Liver (tissue), 9 donors: Measurements from ENCODE around the gene IRF3. TPM values are rescaled to one million over a fixed set of nuclear protein-coding genes. Genes with fewer than 3 reads are reported as not detected.
A peak's percentile ranks its signal among the peaks of the same experiment; 100 is the strongest.

ENCODE experiments used
- DNase-seq: peaks from one replicate; pipeline ENCODE4 v3.0.0-alpha.2; 2017; ENCODE audit warnings: low spot score
- H3K27ac ChIP-seq, 2 donors: one replicate each; pipeline ENCODE4 v1.7.0; 2013; ENCODE audit warnings: inconsistent platforms in 2 of 2, low read length in 2 of 2, control low read depth in 1 of 2, low read depth in 1 of 2, mild to moderate bottlenecking in 1 of 2
- H3K27me3 ChIP-seq, 4 donors: one replicate each; pipeline versions ENCODE4 v1.6.1 to v1.7.0; 2013; ENCODE audit warnings: low read length in 3 of 4, inconsistent platforms in 1 of 4, mild to moderate bottlenecking in 1 of 4, moderate library complexity in 1 of 4; ENCODE audit not compliant: control insufficient read depth in 4 of 4, insufficient read depth in 4 of 4
- H3K36me3 ChIP-seq, 4 donors: one replicate each; pipeline versions ENCODE4 v1.6.1 to v1.7.0; 2013; ENCODE audit warnings: low read length in 3 of 4, mild to moderate bottlenecking in 3 of 4, low read depth in 1 of 4, moderate library complexity in 1 of 4; ENCODE audit not compliant: control insufficient read depth in 4 of 4, insufficient read depth in 3 of 4
- H3K4me1 ChIP-seq, 4 donors: one replicate each; pipeline versions ENCODE4 v1.6.1 to v1.7.0; 2013; ENCODE audit warnings: low read length in 3 of 4, mild to moderate bottlenecking in 3 of 4, moderate library complexity in 1 of 4; ENCODE audit not compliant: control insufficient read depth in 4 of 4, insufficient read depth in 4 of 4
- H3K4me3 ChIP-seq, 3 donors: one replicate each; pipeline versions ENCODE4 v1.6.1 to v1.7.0; 2013; ENCODE audit warnings: low read length in 3 of 3, control low read depth in 1 of 3, low read depth in 1 of 3, mild to moderate bottlenecking in 1 of 3
- H3K9ac ChIP-seq, 2 donors: one replicate each; pipeline ENCODE4 v1.7.0; 2013; ENCODE audit warnings: low read length in 2 of 2, mild to moderate bottlenecking in 2 of 2, moderate library complexity in 2 of 2, control low read depth in 1 of 2, low read depth in 1 of 2
- H3K9me3 ChIP-seq, 4 donors: one replicate each; pipeline versions ENCODE4 v1.6.1 to v1.7.0; 2013; ENCODE audit warnings: low read length in 3 of 4; ENCODE audit not compliant: control insufficient read depth in 4 of 4
- CTCF ChIP-seq: fragments of 150-350 bp; IDR thresholded peaks from 2 replicates; pipeline ENCODE4 v1.5.1; 2017; ENCODE audit warnings: improper control_type of control experiment, low read depth, low read length; ENCODE audit not compliant: missing input control
- FOXA2 ChIP-seq: IDR thresholded peaks from 2 replicates; pipeline ENCODE4 v1.6.1; 2016; ENCODE audit warnings: antibody characterized with exemption
- GABPA ChIP-seq, 2 donors: IDR thresholded peaks in 1 of 2; conservative IDR thresholded peaks in 1 of 2; 2 replicates each; pipeline ENCODE4 v1.6.1; 2016; ENCODE audit warnings: antibody characterized with exemption in 2 of 2, mild to moderate bottlenecking in 1 of 2, moderate library complexity in 1 of 2
- HNF4G ChIP-seq: IDR thresholded peaks from 2 replicates; pipeline ENCODE4 v1.6.1; 2016; ENCODE audit warnings: antibody characterized with exemption
- MAX ChIP-seq: IDR thresholded peaks from 2 replicates; pipeline ENCODE4 v1.6.1; 2016; ENCODE audit warnings: antibody characterized with exemption
- NR2F2 ChIP-seq: IDR thresholded peaks from 2 replicates; pipeline ENCODE4 v1.6.1; 2016; ENCODE audit warnings: antibody characterized with exemption
- RAD21 ChIP-seq, 2 donors: IDR thresholded peaks; 2 replicates each; pipeline ENCODE4 v1.6.1; 2016; ENCODE audit warnings: antibody characterized with exemption in 2 of 2, mild to moderate bottlenecking in 2 of 2
- YY1 ChIP-seq: IDR thresholded peaks from 2 replicates; pipeline ENCODE4 v1.6.1; 2016; ENCODE audit warnings: antibody characterized with exemption, mild to moderate bottlenecking
- WGBS: extraction: QIAGEN DNeasy Blood & Tissue Kit; methylation state at CpG from one replicate; pipeline ENCODE4 v1.1.7; 2013; 5-methylcytosine and 5-hydroxymethylcytosine counted together
- polyA plus RNA-seq, 2 donors: library from polyadenylated mRNA; stranded (reverse) in 1 of 2; unstranded in 1 of 2; fragments of 200-250 nt in 1 of 2; fragments of >200 nt in 1 of 2; fragmentation: Nextera tagmentation in 1 of 2; extraction: Ambion mirVana in 1 of 2; gene quantifications; one replicate each; pipeline versions ENCODE4 v1.2.1 to v1.2.3, GENCODE V29; 2013 to 2015
- total RNA-seq, 2 donors: library from RNA; depleted of rRNA; stranded (reverse); fragments of >200 nt; gene quantifications; one replicate each; pipeline ENCODE4 v1.2.3, GENCODE V29; 2014
- donor health status: healthy.
- donor health status: healthy.
- donor health status: healthy.
- donor health status: healthy.
- donor health status: healthy.

IRF3 gene
- total and polyA plus RNA-seq, 4 donors, result 18.2 to 33.6 (median 28.1) TPM

- no peak for TF ChIP-seq HNF4G
- no peak for TF ChIP-seq GABPA (IDR thresholded peaks at IDR 0.05 in 1 of 2, conservative IDR thresholded peaks at IDR 0.05 in 1 of 2)
- no peak for TF ChIP-seq YY1
- no peak for TF ChIP-seq RAD21 (IDR thresholded peaks at IDR 0.05)
- DNase-seq, result no peak
- Histone ChIP-seq H3K9me3 (no peaks in the 10 kb centered on the region), H3K36me3 (peaks cover 3 to 25% (median 9%) of the 10 kb centered on the region in 4 donors), H3K27ac (peak overlapping the region in 1 of 2 donors; percentile 33), H3K27me3 (no peaks in the 10 kb centered on the region), H3K4me1 (peaks cover 2 to 38% (median 22%) of the 10 kb centered on the region in 4 donors), H3K9ac (no peak overlapping the region), H3K4me3 (no peak overlapping the region)
- 74% methylated on average over 10 of the region's 10 CpGs for WGBS
Observed at GRCh38 chr19:49679771-49680413, 14.2 kb upstream of the IRF3 start.

GRCh38 chr19:49678985-49679770, 13.5 kb upstream of the IRF3 start:
- Histone ChIP-seq H3K36me3 (peaks cover 3 to 19% (median 9%) of the 10 kb centered on the region in 4 donors), H3K9me3 (no peaks in the 10 kb centered on the region), H3K4me3 (no peak overlapping the region), H3K27ac (no peak overlapping the region), H3K27me3 (no peaks in the 10 kb centered on the region), H3K4me1 (peaks cover 2 to 38% (median 22%) of the 10 kb centered on the region in 4 donors), H3K9ac (no peak overlapping the region)
- no peak for TF ChIP-seq HNF4G
- DNase-seq, result no peak
- 71% methylated on average over 12 of the region's 12 CpGs for WGBS

GRCh38 chr19:49677901-49678674, 12.4 kb upstream of the IRF3 start:
- Histone ChIP-seq H3K4me3 (peak overlapping the region; percentile 74 to 94 (median 85)), H3K9me3 (no peaks in the 10 kb centered on the region), H3K9ac (peak overlapping the region in 1 of 2 donors; percentile 73), H3K27me3 (no peaks in the 10 kb centered on the region), H3K27ac (peak overlapping the region; percentile 91 to 93), H3K36me3 (peaks cover 3 to 11% (median 8%) of the 10 kb centered on the region in 4 donors), H3K4me1 (peaks cover 2 to 38% (median 22%) of the 10 kb centered on the region in 4 donors)
- no peak for TF ChIP-seq MAX
- peak; percentile 62 for TF ChIP-seq CTCF
- peak; percentile 71 to 76 for TF ChIP-seq RAD21 (IDR thresholded peaks at IDR 0.05)
- TF ChIP-seq FOXA2, result no peak
- TF ChIP-seq NR2F2, result peak; percentile 53
- DNase-seq, result peak; percentile 85
- WGBS, result 10% methylated on average over 21 of the region's 21 CpGs
